GM23248 (cell line): ENCODE results near the gene BHLHE40.

Experiments
- EZH2 ChIP-seq: fragments of 200-600 bp; sonication (generic); IDR thresholded peaks from 2 replicates; pipeline ENCODE4 v1.6.1; 2018; ENCODE audit warnings: antibody characterized with exemption, mild to moderate bottlenecking; ENCODE audit not compliant: insufficient read depth, poor library complexity, severe bottlenecking
- EZH2phosphoT487 ChIP-seq: fragments of 200-600 bp; sonication (generic); IDR thresholded peaks from 2 replicates; pipeline ENCODE4 v1.6.1; 2018; ENCODE audit warnings: antibody characterized with exemption, moderate library complexity, mild to moderate bottlenecking, low read depth; ENCODE audit not compliant: insufficient read depth

GRCh38 chr3:4945324-4945723, 33.9 kb upstream of the BHLHE40 start:
- TF ChIP-seq EZH2 (no peak), EZH2phosphoT487 (no peak)
